Neural cell (in vitro differentiated cells): ENCODE data around the gene HS3ST3A1.

Experiments
- CTCF ChIP-seq: fragments of 450-650 bp; IDR thresholded peaks from 2 replicates; pipeline ENCODE4 v1.5.1; 2014; ENCODE audit warnings: antibody characterized with exemption, mild to moderate bottlenecking, moderate library complexity; ENCODE audit not compliant: poor library complexity, severe bottlenecking
- EP300 ChIP-seq: fragments of 450-650 bp; conservative IDR thresholded peaks from 2 replicates; pipeline ENCODE4 v1.6.1; 2014; ENCODE audit warnings: antibody characterized with exemption, mild to moderate bottlenecking, moderate library complexity; ENCODE audit not compliant: poor library complexity, severe bottlenecking
- EZH2 ChIP-seq: fragments of 200-600, 300-800 bp; shearing (Covaris generic), sonication (generic); IDR thresholded peaks from 2 replicates; pipeline ENCODE4 v1.6.1; 2014; ENCODE audit warnings: antibody characterized with exemption, low read length, borderline replicate concordance, mild to moderate bottlenecking; ENCODE audit not compliant: insufficient read depth, poor library complexity, severe bottlenecking
- MXI1 ChIP-seq: fragments of 450-650 bp; conservative IDR thresholded peaks from 2 replicates; pipeline ENCODE4 v1.6.1; 2014; ENCODE audit warnings: antibody characterized with exemption, mild to moderate bottlenecking; ENCODE audit not compliant: poor library complexity, severe bottlenecking
- POLR2AphosphoS5 ChIP-seq: IDR thresholded peaks from 2 replicates; pipeline ENCODE4 v1.6.1; 2012
- RAD21 ChIP-seq: fragments of 450-650 bp; conservative IDR thresholded peaks from 2 replicates; pipeline ENCODE4 v1.6.1; 2014; ENCODE audit warnings: antibody characterized with exemption, mild to moderate bottlenecking, moderate library complexity
- REST ChIP-seq: IDR thresholded peaks from 2 replicates; pipeline ENCODE4 v1.6.1; 2012; ENCODE audit warnings: borderline replicate concordance

GRCh38 chr17:13542636-13543035 lies 59.1 kb downstream of the HS3ST3A1 start:
- no peak for TF ChIP-seq CTCF
- no peak for TF ChIP-seq EZH2
- no peak for TF ChIP-seq RAD21
- no peak for TF ChIP-seq POLR2AphosphoS5
- no peak for TF ChIP-seq EP300
- no peak for TF ChIP-seq REST
- TF ChIP-seq MXI1 = no peak
